Esophagus squamous epithelium (tissue), 5 donors: Measurements from ENCODE around the gene EPG5. TPM values are rescaled to one million over a fixed set of nuclear protein-coding genes. Genes with fewer than 3 reads are reported as not detected.

Experiments used
- DNase-seq: peaks from one replicate; lab custom pipeline; 2025; lab: John Stamatoyannopoulos, UW
- H3K27ac ChIP-seq, 4 donors: fragments of 200-600 bp; sonication (generic); one replicate each; pipeline ENCODE4 v1.5.1; 2016 to 2019; ENCODE audit warnings: mild to moderate bottlenecking in 1 of 4
- H3K27me3 ChIP-seq, 4 donors: fragments of 200-600 bp; sonication (generic); 1 replicate in 3 of 4; 2 replicates in 1 of 4; pipeline versions ENCODE4 v1.5.1 to v1.6.0; 2017 to 2021; ENCODE audit warnings: antibody characterized with exemption in 1 of 4
- H3K36me3 ChIP-seq, 3 donors: fragments of 200-600 bp; sonication (generic); one replicate each; pipeline ENCODE4 v1.5.1; 2016 to 2019
- H3K4me1 ChIP-seq, 3 donors: fragments of 200-600 bp; sonication (generic); one replicate each; pipeline ENCODE4 v1.5.1; 2017 to 2019
- H3K4me3 ChIP-seq, 4 donors: fragments of 200-600 bp; sonication (generic); 1 replicate in 3 of 4; 2 replicates in 1 of 4; pipeline ENCODE4 v1.5.1; 2016 to 2019; ENCODE audit warnings: mild to moderate bottlenecking in 2 of 4, moderate library complexity in 1 of 4
- H3K9me3 ChIP-seq, 3 donors: fragments of 200-600 bp; sonication (generic); one replicate each; pipeline ENCODE4 v1.5.1; 2016 to 2019
- CTCF ChIP-seq, 6 experiments: fragments of 450-650 bp in 4 of 6; fragments of 200-600 bp in 2 of 6; sonication (generic) in 2 of 6; IDR thresholded peaks; one replicate each; pipeline ENCODE4 v1.5.1; 2016 to 2019; ENCODE audit warnings: antibody characterized with exemption in 6 of 6, mild to moderate bottlenecking in 4 of 6, moderate library complexity in 4 of 6
- POLR2A ChIP-seq, 4 donors: fragments of 450-650 bp; IDR thresholded peaks; one replicate each; pipeline ENCODE4 v1.6.1; 2017; ENCODE audit warnings: antibody characterized with exemption in 4 of 4, mild to moderate bottlenecking in 4 of 4, moderate library complexity in 3 of 4
- whole genome bisulfite sequencing, 2 donors: methylation state at CpG; one replicate each; pipeline ENCODE4 v1.1.5; 2018; 5-methylcytosine and 5-hydroxymethylcytosine counted together
- intact Hi-C: fragments of 100-400 bp; cut with DNase I; formaldehyde crosslinking; loops from one replicate; pipeline ENCODE4 v1.15.0; 2022
- total RNA-seq, 4 donors: library from RNA; depleted of rRNA; stranded (reverse); fragments of >200 nt; gene quantifications; one replicate each; pipeline ENCODE4 v1.1.0, GENCODE V29; 2016
- donor health status: DM: yes; HTN: yes; CAD: no.

Gene EPG5
- total RNA-seq, 4 donors from 2014 or later: 7.8 to 28.8 (median 22.6) TPM

DNA sequence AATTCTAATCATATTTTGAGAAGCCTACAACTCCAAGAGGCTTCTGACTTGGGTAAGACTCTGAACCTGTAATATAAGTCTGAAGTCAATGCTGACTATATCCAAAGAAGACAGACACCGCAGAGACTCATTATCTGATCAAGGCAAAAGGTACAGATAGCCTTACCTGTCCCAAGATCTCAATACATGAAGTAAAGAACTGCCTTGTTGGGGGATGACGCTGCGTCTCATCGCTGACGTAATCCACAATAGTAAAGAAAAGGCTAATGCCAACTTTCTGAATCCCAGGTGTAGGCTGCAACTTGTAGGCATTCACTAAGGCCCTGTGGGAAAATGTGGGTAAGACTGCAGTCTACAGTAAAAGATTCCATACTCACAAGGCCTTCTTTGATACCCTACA is 79.5 kb downstream of the EPG5 start:
- no peak for TF ChIP-seq CTCF (IDR thresholded peaks at IDR 0.05)
- TF ChIP-seq POLR2A (IDR thresholded peaks at IDR 0.05): no peak
- 96 to 99% methylated on average over 5 of the region's 5 CpGs for WGBS, 2 donors
- peaks cover 0 to 94% (median 0%) of the 10 kb centered on the region in 3 donors for H3K36me3 ChIP-seq

DNA sequence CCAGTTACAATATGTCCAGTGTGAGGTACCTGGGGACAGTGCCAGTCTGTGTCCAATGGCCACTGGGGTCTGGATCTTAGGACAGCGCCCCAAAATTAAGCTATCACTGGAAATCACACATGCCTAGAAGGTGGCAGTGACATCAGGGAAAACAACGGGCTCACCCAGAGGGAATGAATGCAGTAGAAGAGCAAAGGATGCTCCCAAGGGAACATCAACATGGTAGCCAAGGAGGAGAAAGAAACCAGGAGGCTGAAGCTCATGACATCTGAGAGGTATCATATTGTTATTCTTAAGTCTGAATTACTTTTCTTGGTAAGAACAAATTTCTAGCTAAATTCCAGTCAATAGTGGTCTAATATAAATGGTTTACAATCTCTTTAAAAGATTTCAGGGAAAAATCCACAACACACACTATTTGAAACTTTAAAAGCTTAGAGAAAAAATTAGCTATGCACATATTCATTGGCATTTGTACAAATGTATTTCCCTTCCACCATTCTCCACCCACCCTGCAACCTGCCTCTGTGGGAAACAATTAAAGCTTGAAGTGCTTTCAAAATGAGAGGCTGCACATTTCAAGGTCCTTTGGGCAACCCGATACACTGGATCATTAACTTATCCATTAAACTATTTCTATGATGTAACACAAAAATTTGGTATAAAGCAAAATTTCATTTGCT is 86.1 kb downstream of the EPG5 start:
- Histone ChIP-seq H3K4me3 (no peak overlapping the region), H3K27me3 (no peaks in the 10 kb centered on the region), H3K4me1 (peaks cover 0 to 7% (median 0%) of the 10 kb centered on the region in 3 donors), H3K36me3 (peaks cover 0 to 94% (median 0%) of the 10 kb centered on the region in 3 donors), H3K9me3 (no peaks in the 10 kb centered on the region), H3K27ac (no peak overlapping the region)
- TF ChIP-seq CTCF (IDR thresholded peaks at IDR 0.05): no peak
- WGBS, 2 donors: 88 to 91% methylated on average over 3 of the region's 3 CpGs
- intact Hi-C loops: loop anchor here (10.0 kb wide), 1 partner anchor 196 kb away; no protein-coding TSS in a partner anchor
- no peak for DNase-seq

More for the DNA sequence above, 79.5 kb downstream of the EPG5 start:
- no peak overlapping the region for H3K4me3 ChIP-seq
- H3K9me3 ChIP-seq: no peaks in the 10 kb centered on the region
- intact Hi-C loops: loop anchor here (10.0 kb wide), 1 partner anchor 203 kb away; no protein-coding TSS in a partner anchor
- no peak overlapping the region for H3K27ac ChIP-seq
- H3K27me3 ChIP-seq: no peaks in the 10 kb centered on the region
- no peaks in the 10 kb centered on the region for H3K4me1 ChIP-seq
- DNase-seq: no peak

GRCh38 chr18:45879681-45880655 is 87.2 kb downstream of the EPG5 start:
- intact Hi-C loops: loop anchor here (10.0 kb wide), 1 partner anchor 195 kb away; no protein-coding TSS in a partner anchor
- no peak for DNase-seq
- Histone ChIP-seq H3K4me1 (peaks cover 0 to 7% (median 0%) of the 10 kb centered on the region in 3 donors), H3K4me3 (no peak overlapping the region), H3K36me3 (peaks cover 0 to 95% (median 0%) of the 10 kb centered on the region in 3 donors), H3K27ac (no peak overlapping the region), H3K27me3 (no peaks in the 10 kb centered on the region), H3K9me3 (no peaks in the 10 kb centered on the region)
- 30 to 34% methylated on average over 15 to 16 of the region's 17 CpGs for WGBS, 2 donors
- TF ChIP-seq POLR2A (IDR thresholded peaks at IDR 0.05) (no peak), CTCF (IDR thresholded peaks at IDR 0.05) (peak; percentile 88 to 99 (median 96))

DNA sequence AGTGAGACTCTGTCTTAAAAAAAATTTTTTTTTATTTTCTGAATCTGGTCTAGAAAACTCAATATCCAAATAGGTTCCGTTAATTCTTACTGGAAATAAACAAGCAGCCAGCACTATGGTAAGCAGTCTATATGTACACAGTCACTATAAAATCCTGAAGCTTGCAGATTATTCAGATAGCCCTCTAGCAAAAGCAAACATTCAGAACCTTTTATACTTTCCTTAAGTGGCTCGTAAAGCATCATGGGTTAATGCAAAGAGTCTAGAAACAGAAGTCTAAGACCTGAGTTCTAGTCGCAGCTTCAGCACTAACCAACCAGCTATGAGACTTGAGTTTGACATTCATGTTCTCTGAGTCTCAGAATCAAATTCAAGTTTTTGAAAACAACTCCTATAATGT is 89.7 kb downstream of the EPG5 start:
- Histone ChIP-seq H3K36me3 (peaks cover 0 to 95% (median 0%) of the 10 kb centered on the region in 3 donors), H3K4me3 (no peak overlapping the region), H3K27me3 (no peaks in the 10 kb centered on the region), H3K4me1 (peaks cover 0 to 7% (median 0%) of the 10 kb centered on the region in 3 donors), H3K9me3 (no peaks in the 10 kb centered on the region), H3K27ac (no peak overlapping the region)
- TF ChIP-seq CTCF (IDR thresholded peaks at IDR 0.05) (no peak), POLR2A (IDR thresholded peaks at IDR 0.05) (no peak)
- no peak for DNase-seq
- intact Hi-C loops: no loop called here
- 94 to 96% methylated on average over 3 of the region's 3 CpGs for WGBS, 2 donors
